NOMO-1 treated with dmso at 0.1 percent for 144 hours (cell line): ENCODE measurements around the gene PRRC2A.
A peak's percentile ranks its signal among the peaks of the same experiment; 100 is the strongest.

ENCODE experiments used
- DNase-seq: peaks from one replicate; lab custom pipeline; 2025; ENCODE audit not compliant: unreplicated experiment; lab: John Stamatoyannopoulos, UW

Gene PRRC2A

DNA sequence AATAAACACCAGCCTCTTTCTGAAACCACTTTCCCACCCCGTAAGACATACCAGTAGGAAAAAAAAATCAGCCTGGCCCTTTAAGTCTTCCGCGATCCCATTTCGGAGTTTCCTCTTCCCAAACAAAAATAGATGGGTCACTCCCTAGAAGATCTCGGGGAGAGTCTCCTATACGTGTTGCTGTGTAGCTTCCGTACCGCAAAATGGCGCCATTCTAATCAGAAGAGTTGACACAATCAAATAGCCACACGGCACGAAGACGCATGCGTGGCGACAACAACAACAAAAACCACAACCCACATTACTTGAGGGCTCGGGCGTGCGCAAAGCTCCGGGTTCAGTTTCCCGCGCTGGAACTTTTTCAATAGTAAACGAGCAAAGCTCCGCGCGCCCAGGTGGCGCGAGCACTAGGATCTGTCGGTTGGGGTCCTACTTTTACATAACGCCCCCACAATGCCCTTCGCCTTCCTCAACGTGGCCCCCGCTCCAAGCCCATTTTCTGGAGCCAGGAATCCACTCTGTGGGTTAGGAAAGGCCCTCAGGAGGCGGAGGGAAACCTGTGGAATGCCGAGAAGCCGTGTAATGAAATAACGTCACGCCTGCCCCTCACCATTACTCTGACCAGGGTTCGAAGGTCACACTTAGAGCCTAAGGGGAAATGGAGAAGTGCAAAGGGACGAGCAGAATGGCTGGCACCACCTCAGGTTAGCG lies 44.4 kb downstream of the PRRC2A start, which contains the start of gene GPANK1:
Gene GPANK1, minus strand, starts transcription at position 208 of the 711 bp plus-strand sequence. CDS start 519 bp downstream, outside the sequence.
- DNase-seq, result peak; percentile 81

DNA sequence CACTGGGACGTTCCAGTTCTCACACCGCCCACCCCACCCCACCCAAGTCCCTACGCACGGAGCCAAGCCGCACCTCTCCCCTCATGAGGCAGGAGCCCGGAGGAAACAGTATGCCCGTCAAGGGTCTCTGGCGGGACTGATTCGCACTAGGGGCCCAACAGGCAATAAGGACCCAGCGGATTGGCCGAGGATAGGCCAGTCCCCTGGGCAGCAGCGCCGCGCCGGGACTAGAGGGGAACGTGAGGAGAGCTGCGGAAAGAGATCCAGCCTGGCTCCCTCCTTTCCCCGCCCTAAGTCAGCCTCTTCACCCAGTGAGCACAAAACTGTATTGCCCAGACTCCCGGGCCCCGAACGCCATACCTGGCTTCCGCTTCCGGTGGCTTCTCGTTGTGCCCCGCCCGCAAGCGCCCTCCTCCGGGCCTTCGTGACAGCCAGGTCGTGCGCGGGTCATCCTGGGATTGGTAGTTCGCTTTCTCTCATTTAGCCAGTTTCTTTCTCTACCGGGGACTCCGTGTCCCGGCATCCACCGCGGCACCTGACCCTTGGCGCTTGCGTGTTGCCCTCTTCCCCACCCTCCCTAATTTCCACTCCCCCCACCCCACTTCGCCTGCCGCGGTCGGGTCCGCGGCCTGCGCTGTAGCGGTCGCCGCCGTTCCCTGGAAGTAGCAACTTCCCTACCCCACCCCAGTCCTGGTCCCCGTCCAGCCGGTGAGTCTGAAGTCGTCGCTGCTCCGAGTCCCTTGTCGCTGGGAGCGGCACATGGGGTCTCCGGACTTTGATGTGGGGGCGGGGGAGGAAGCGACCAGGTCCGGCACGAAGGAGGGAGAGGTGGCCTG lies 45.2 kb downstream of the PRRC2A start, which contains the start of gene CSNK2B:
Gene CSNK2B, plus strand, starts transcription at position 580 of the 836 bp plus-strand sequence. CDS start 752 bp downstream, outside the sequence.
- peak; percentile 97 for DNase-seq

DNA sequence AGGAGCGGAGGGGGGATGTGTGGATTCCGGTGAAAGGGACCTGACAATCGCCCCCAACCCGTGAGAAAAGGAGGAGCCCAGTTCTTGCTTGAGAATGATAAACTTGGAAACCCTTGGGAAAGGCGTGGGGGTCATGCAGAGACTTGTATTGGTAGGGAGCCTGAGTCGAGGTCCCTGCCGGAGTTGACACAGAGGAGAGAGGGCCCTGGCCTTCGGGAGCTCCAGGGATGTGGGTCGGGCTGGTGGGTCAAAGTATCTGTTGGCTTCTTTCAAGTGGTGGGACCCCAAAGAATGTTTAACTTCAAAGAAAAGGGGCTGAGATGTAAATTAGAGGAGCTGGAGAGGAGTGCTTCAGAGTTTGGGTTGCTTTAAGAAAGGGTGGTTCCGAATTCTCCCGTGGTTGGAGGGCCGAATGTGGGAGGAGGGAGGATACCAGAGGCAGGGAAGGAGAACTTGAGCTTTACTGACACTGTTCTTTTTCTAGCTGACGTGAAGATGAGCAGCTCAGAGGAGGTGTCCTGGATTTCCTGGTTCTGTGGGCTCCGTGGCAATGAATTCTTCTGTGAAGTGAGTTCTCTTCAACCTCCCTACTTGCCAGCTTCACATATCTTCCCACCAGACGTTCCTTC lies 45.9 kb downstream of the PRRC2A start:
- no peak for DNase-seq

DNA sequence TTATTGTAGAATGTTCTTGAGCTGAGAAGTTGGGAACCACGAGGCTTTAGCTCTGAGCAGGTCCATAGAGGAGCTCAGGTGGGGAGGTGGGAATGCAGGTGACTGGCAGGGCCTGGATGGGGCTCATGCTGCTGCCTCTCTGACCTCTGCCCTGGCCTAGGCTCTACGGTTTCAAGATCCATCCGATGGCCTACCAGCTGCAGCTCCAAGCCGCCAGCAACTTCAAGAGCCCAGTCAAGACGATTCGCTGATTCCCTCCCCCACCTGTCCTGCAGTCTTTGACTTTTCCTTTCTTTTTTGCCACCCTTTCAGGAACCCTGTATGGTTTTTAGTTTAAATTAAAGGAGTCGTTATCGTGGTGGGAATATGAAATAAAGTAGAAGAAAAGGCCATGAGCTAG lies 49.2 kb downstream of the PRRC2A start, which contains the start of gene LY6G5B:
Gene LY6G5B, plus strand, starts transcription at position 301 of the 400 bp plus-strand sequence. CDS start 975 bp downstream, outside the sequence.
- no peak for DNase-seq

- peak; percentile 8 for DNase-seq
Observed at GRCh38 chr6:31676322-31676903, 55.9 kb downstream of the PRRC2A start.

DNA sequence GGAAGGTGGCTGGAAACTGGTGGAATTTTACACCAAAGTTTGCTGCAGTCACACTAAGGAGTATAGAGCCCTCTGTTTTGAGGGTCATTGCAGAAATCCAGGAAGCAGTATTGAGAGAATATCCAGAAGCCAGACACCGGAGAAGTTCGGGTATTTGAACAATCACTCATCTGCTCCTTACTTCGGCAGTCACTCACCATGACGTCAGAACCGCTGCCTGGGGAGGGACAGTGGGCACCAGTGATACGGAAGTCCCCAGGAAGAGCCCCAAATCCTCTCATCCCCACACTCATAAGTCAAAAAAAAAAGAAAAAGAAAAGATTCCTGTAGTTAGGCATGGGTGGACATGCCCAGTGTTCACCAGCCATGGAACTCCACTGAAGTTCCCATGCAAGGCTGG lies 56.4 kb downstream of the PRRC2A start:
- no peak for DNase-seq

GRCh38 chr6:31677955-31678354 lies 57.4 kb downstream of the PRRC2A start:
- DNase-seq, result no peak

DNA sequence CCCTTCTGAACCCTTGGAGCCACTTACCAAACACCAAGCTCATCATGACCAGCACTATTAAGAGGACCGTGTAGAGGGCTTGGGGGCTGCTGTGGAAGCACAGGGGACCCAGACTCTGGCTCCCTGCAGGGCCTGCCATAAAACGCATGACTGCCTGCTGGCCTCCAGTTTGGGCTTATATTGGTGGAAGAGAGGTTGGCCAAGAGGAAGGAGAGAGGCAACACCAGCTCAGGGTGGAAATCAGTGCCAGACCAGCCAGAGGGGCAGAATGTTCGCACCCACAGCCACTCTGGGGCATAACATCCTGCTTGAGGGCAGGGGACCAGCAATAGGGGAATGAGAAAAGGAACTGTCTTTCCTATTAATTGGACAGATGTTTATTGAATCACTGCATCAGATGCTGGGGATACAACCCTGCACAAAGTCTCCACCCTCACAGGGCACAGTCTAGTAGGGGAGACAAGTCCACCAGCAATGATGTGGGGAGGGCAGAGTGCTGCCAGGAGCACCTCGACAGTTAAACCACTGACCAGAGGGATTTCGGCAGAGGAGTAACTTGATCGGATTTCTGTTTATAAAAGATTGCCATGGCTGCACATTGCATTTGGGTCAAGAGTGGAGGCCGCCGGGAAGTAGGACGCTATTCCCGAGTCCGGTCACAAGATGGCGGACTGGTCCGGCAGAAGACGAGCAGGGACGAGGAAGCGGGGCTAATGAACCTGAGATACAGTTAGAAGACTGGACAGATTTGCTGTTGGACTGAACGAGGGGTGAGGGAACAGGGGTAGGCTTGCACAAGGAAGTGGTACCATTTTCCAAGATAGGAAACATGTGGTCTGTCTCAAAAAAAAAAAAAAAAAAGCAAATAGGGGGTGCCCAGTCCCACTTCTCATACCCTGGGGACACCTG lies 60.0 kb downstream of the PRRC2A start, which contains the start of gene LY6G5C:
Gene LY6G5C, minus strand, starts transcription at position 842 of the 909 bp plus-strand sequence. Its CDS starts 694 bp downstream, at position 148.
- DNase-seq, result peak; percentile 55

DNA sequence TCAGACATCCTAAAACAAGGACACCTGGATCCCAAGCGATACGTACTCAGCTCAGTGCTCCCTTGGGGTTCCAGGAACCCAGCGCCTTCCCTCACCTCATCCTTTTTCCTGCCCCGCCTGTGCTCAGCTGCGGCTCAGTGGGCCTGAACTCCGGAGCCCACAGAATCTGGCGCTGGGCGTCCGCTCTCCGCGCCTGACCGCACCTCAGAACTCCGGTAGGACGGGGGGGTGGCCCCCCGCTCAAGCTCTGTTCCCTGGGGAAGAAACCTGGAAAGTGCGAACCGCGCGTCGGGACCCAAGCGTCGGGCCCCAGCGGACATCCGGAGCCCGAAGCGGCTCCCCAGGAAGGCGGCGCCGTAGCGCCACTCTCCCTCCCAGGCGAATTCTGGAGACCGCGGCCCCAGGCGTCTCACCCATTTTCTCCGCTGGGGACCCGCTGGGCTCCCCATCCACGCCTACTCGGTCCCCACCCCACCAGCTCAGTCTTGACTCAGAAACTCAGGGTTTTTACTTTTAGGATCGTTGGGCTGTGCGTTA lies 60.7 kb downstream of the PRRC2A start:
- DNase-seq, result no peak

- DNase-seq, result no peak
Observed at GRCh38 chr6:31683591-31683990, 63.1 kb downstream of the PRRC2A start.

- DNase-seq, result no peak
Observed at GRCh38 chr6:31686483-31686882, 66.0 kb downstream of the PRRC2A start.

- no peak for DNase-seq
Observed at GRCh38 chr6:31687321-31687720, 66.8 kb downstream of the PRRC2A start.
